H1 (cell line): Measurements from ENCODE around the gene SELENOI.

Experiments used
- CBX5 ChIP-seq: fragments of 300-800, 300-1000 bp; sonication (generic); IDR thresholded peaks from 2 replicates; pipeline ENCODE4 v1.7.1; 2016; ENCODE audit warnings: antibody characterized with exemption, low read length, low read depth
- CEBPB ChIP-seq: IDR thresholded peaks from 2 replicates; pipeline ENCODE4 v1.6.1; 2012; ENCODE audit warnings: low read depth, low read length
- JUN ChIP-seq: IDR thresholded peaks from 2 replicates; pipeline ENCODE4 v1.6.1; 2011; ENCODE audit warnings: low read depth, mild to moderate bottlenecking, improper control_type of control experiment, low read length
- TBP ChIP-seq: IDR thresholded peaks from 2 replicates; pipeline ENCODE4 v1.6.1; 2011; ENCODE audit warnings: low read depth, low read length, improper control_type of control experiment
- YY1 ChIP-seq: IDR thresholded peaks from 2 replicates; pipeline ENCODE4 v1.6.1; 2011; ENCODE audit warnings: low read depth, mild to moderate bottlenecking, low read length
- ZNF274 ChIP-seq: IDR thresholded peaks from 2 replicates; pipeline ENCODE4 v1.7.0; 2012; ENCODE audit warnings: low read length, borderline replicate concordance; ENCODE audit errors: extremely low read depth
- TF ChIP-seq, protein P1 (sequence below): IDR thresholded peaks from 2 replicates; pipeline ENCODE4 v1.6.1; 2011; ENCODE audit warnings: low read depth, mild to moderate bottlenecking, low read length; ENCODE audit not compliant: insufficient read depth

DNA sequence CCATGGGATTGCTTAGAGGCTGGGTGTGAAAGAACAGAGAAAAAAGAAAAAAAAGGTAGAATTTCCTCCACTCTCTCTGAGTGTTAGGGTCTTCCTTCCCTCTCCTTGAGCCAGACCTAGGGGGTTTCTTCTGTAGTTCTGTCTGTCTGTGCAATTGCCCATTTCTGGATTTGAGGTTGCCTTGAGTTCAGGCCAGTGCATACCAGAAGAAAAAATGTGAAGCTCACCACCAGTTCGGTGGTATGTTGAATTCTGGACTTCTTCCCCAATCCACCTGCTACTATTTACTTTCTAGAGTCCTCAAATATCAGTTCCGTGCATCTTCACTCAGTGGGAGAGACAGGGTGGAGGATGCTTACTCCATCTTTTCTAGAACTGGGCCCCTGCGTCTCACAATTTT is 15.3 kb upstream of the SELENOI start:
- no peak for TF ChIP-seq TBP
- no peak for TF ChIP-seq CEBPB
- TF ChIP-seq JUN, result no peak
- TF ChIP-seq, protein P1, sequence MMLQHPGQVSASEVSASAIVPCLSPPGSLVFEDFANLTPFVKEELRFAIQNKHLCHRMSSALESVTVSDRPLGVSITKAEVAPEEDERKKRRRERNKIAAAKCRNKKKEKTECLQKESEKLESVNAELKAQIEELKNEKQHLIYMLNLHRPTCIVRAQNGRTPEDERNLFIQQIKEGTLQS, result no peak
- no peak for TF ChIP-seq CBX5
- no peak for TF ChIP-seq YY1
- TF ChIP-seq ZNF274, result no peak
